ENCODE data around the gene PON3.

GRCh38 chr7:95375591-95376257 is 20.5 kb downstream of the PON3 start:
- TF ChIP-seq CTCF (IDR thresholded peaks at IDR 0.05) = no peak
- no peak for TF ChIP-seq POLR2A (IDR thresholded peaks at IDR 0.05)
- TF ChIP-seq POLR2AphosphoS5 (IDR thresholded peaks at IDR 0.05) = no peak

All from gastroesophageal sphincter (tissue), 3 donors.